SK-N-MC (cell line): Measurements from ENCODE around the gene PGPEP1.

Experiments used
- EZH2 ChIP-seq: fragments of 200-600 bp; sonication (generic); IDR thresholded peaks from one replicate; pipeline ENCODE4 v1.6.1; 2017; ENCODE audit warnings: antibody characterized with exemption
- FOXP2 ChIP-seq: optimal IDR thresholded peaks from 2 replicates; pipeline ENCODE3; 2011; ENCODE audit warnings: mild to moderate bottlenecking, moderate library complexity; ENCODE audit not compliant: insufficient read depth; ENCODE audit errors: extremely low read length, control extremely low read depth
- POLR2AphosphoS5 ChIP-seq: IDR thresholded peaks from 2 replicates; pipeline ENCODE4 v1.6.1; 2012; ENCODE audit warnings: mild to moderate bottlenecking, low read depth, low read length, borderline replicate concordance

GRCh38 chr19:18386543-18387271 lies 46.3 kb downstream of the PGPEP1 start:
- TF ChIP-seq EZH2 (no peak), POLR2AphosphoS5 (no peak), FOXP2 (no peak)
